Activated naive CD4-positive, alpha-beta T cell treated with anti-CD3 and anti-CD28 coated beads, Interleukin-2, amount 50 U/mL, for 72 hours (primary cell): ENCODE results near the gene KCNK1. TPM values are rescaled to one million over a fixed set of nuclear protein-coding genes. Genes with fewer than 3 reads are reported as not detected.

Experiments
- ATAC-seq, 2 donors: fragments of 150-1000 bp; cut with Tn5 transposase; 2 replicates each; pipeline ENCODE4 v1.10.0; 2021; ENCODE audit warnings: mild to moderate bottlenecking in 2 of 2, moderate library complexity in 2 of 2
- DNase-seq, 2 donors: peaks; one replicate each; pipeline ENCODE4 v3.0.0; 2021 to 2022; ENCODE audit warnings: low spot score in 2 of 2
- H3K27ac Mint-ChIP-seq, 2 donors: one replicate each; pipeline ENCODE4 v1.8.0; 2022; ENCODE audit warnings: mild to moderate bottlenecking in 2 of 2, mixed read lengths in 2 of 2
- H3K36me3 Mint-ChIP-seq, 2 donors: one replicate each; pipeline ENCODE4 v1.8.0; 2022; ENCODE audit warnings: mixed read lengths in 2 of 2
- H3K9me3 Mint-ChIP-seq, 2 donors: one replicate each; pipeline ENCODE4 v1.8.0; 2022; ENCODE audit warnings: mixed read lengths in 2 of 2
- total RNA-seq, 2 donors: library from RNA; stranded (reverse); gene quantifications; one replicate each; pipeline ENCODE4 v1.2.3, GENCODE V29; 2022

The KCNK1 gene
- total RNA-seq, 2 donors from 2014 or later = 0.78 TPM; not detected in 1

- no peaks in the 10 kb centered on the region for H3K36me3 Mint-ChIP-seq
Measured at GRCh38 chr1:233624289-233624688, 10.4 kb downstream of the KCNK1 start.

GRCh38 chr1:233625087-233625486, 11.2 kb downstream of the KCNK1 start:
- H3K9me3 Mint-ChIP-seq = no peaks in the 10 kb centered on the region
- no peak overlapping the region for H3K27ac Mint-ChIP-seq
- ATAC-seq (no peak), DNase-seq (no peak)
- no peaks in the 10 kb centered on the region for H3K36me3 Mint-ChIP-seq

More at GRCh38 chr1:233624289-233624688, 10.4 kb downstream of the KCNK1 start:
- H3K27ac Mint-ChIP-seq = no peak overlapping the region
- DNase-seq (no peak), ATAC-seq (no peak)
- no peaks in the 10 kb centered on the region for H3K9me3 Mint-ChIP-seq

- no peak overlapping the region for H3K27ac Mint-ChIP-seq
- ATAC-seq (no peak), DNase-seq (no peak)
- no peaks in the 10 kb centered on the region for H3K36me3 Mint-ChIP-seq
- H3K9me3 Mint-ChIP-seq = no peaks in the 10 kb centered on the region
Measured at GRCh38 chr1:233625510-233625981, 11.6 kb downstream of the KCNK1 start.

GRCh38 chr1:233627376-233627775, 13.5 kb downstream of the KCNK1 start:
- Mint-ChIP-seq H3K27ac (no peak overlapping the region), H3K36me3 (no peaks in the 10 kb centered on the region), H3K9me3 (no peaks in the 10 kb centered on the region)
- DNase-seq (no peak), ATAC-seq (peak; percentile 31 to 83)

GRCh38 chr1:233627823-233628222, 13.9 kb downstream of the KCNK1 start:
- Mint-ChIP-seq H3K36me3 (no peaks in the 10 kb centered on the region), H3K9me3 (no peaks in the 10 kb centered on the region), H3K27ac (no peak overlapping the region)
- DNase-seq = no peak
- ATAC-seq = peak; percentile 40 to 92

GRCh38 chr1:233629305-233629935, 15.5 kb downstream of the KCNK1 start:
- ATAC-seq = no peak

GRCh38 chr1:233631810-233632405, 18.0 kb downstream of the KCNK1 start:
- DNase-seq (no peak), ATAC-seq (no peak)
- Mint-ChIP-seq H3K27ac (no peak overlapping the region), H3K36me3 (peaks cover 0 to 9% of the 10 kb centered on the region in 2 donors), H3K9me3 (peaks cover 7% of the 10 kb centered on the region in 2 donors)

More at GRCh38 chr1:233629305-233629935, 15.5 kb downstream of the KCNK1 start:
- no peak for DNase-seq
- no peak overlapping the region for H3K27ac Mint-ChIP-seq
- no peaks in the 10 kb centered on the region for H3K36me3 Mint-ChIP-seq
- no peaks in the 10 kb centered on the region for H3K9me3 Mint-ChIP-seq

GRCh38 chr1:233632436-233632835, 18.5 kb downstream of the KCNK1 start:
- peaks cover 0 to 9% of the 10 kb centered on the region in 2 donors for H3K36me3 Mint-ChIP-seq
- no peak overlapping the region for H3K27ac Mint-ChIP-seq
- ATAC-seq (no peak), DNase-seq (no peak)
- H3K9me3 Mint-ChIP-seq = peaks cover 7% of the 10 kb centered on the region in 2 donors

GRCh38 chr1:233635765-233636502, 22.0 kb downstream of the KCNK1 start:
- H3K9me3 Mint-ChIP-seq = peaks cover 7% of the 10 kb centered on the region in 2 donors
- H3K27ac Mint-ChIP-seq = no peak overlapping the region
- DNase-seq = no peak
- H3K36me3 Mint-ChIP-seq = peaks cover 0 to 9% of the 10 kb centered on the region in 2 donors
- no peak for ATAC-seq

GRCh38 chr1:233636503-233636877, 22.6 kb downstream of the KCNK1 start:
- Mint-ChIP-seq H3K9me3 (peaks cover 7% of the 10 kb centered on the region in 2 donors), H3K36me3 (peaks cover 0 to 9% of the 10 kb centered on the region in 2 donors), H3K27ac (no peak overlapping the region)
- no peak for ATAC-seq
- no peak for DNase-seq

- no peak for ATAC-seq
- Mint-ChIP-seq H3K36me3 (peaks cover 0 to 9% of the 10 kb centered on the region in 2 donors), H3K27ac (no peak overlapping the region), H3K9me3 (peaks cover 7% of the 10 kb centered on the region in 2 donors)
- DNase-seq = no peak
Measured at GRCh38 chr1:233638513-233638912, 24.6 kb downstream of the KCNK1 start.

- no peak for ATAC-seq
- no peak for DNase-seq
- Mint-ChIP-seq H3K27ac (no peak overlapping the region), H3K36me3 (peaks cover 0 to 9% of the 10 kb centered on the region in 2 donors), H3K9me3 (peaks cover 7% of the 10 kb centered on the region in 2 donors)
Measured at GRCh38 chr1:233639611-233640010, 25.7 kb downstream of the KCNK1 start.

GRCh38 chr1:233640179-233640578, 26.3 kb downstream of the KCNK1 start:
- H3K36me3 Mint-ChIP-seq = peaks cover 0 to 9% of the 10 kb centered on the region in 2 donors
- H3K9me3 Mint-ChIP-seq = peaks cover 7% of the 10 kb centered on the region in 2 donors
- no peak for ATAC-seq
- DNase-seq = no peak
- no peak overlapping the region for H3K27ac Mint-ChIP-seq

GRCh38 chr1:233641029-233641428, 27.1 kb downstream of the KCNK1 start:
- DNase-seq = no peak
- H3K36me3 Mint-ChIP-seq = peaks cover 0 to 7% of the 10 kb centered on the region in 2 donors
- peaks cover 7% of the 10 kb centered on the region in 2 donors for H3K9me3 Mint-ChIP-seq
- no peak overlapping the region for H3K27ac Mint-ChIP-seq
- no peak for ATAC-seq

- DNase-seq = no peak
- ATAC-seq = no peak
- no peaks in the 10 kb centered on the region for H3K9me3 Mint-ChIP-seq
- H3K27ac Mint-ChIP-seq = no peak overlapping the region
- H3K36me3 Mint-ChIP-seq = no peaks in the 10 kb centered on the region
Measured at GRCh38 chr1:233647073-233647472, 33.2 kb downstream of the KCNK1 start.

GRCh38 chr1:233647636-233648035, 33.7 kb downstream of the KCNK1 start:
- ATAC-seq (no peak), DNase-seq (no peak)
- no peak overlapping the region for H3K27ac Mint-ChIP-seq
- H3K9me3 Mint-ChIP-seq = no peaks in the 10 kb centered on the region
- H3K36me3 Mint-ChIP-seq = no peaks in the 10 kb centered on the region

GRCh38 chr1:233651061-233651460, 37.2 kb downstream of the KCNK1 start:
- ATAC-seq = no peak
- no peaks in the 10 kb centered on the region for H3K36me3 Mint-ChIP-seq
- H3K27ac Mint-ChIP-seq = no peak overlapping the region
- H3K9me3 Mint-ChIP-seq = no peaks in the 10 kb centered on the region
- DNase-seq = no peak
